GM21447 (cell line): ENCODE data around the gene KCNA4.
"Not testable (repeated sequence)": the region's sequence is repeated elsewhere in the genome, so short reads cannot be mapped to it uniquely, and the experiment has no call there.

Experiments used
- ATAC-seq: cut with Tn5 transposase; IDR thresholded peaks from one replicate; pipeline ENCODE4 v1.9.1; 2021; ENCODE audit not compliant: unreplicated experiment

KCNA4 gene

DNA sequence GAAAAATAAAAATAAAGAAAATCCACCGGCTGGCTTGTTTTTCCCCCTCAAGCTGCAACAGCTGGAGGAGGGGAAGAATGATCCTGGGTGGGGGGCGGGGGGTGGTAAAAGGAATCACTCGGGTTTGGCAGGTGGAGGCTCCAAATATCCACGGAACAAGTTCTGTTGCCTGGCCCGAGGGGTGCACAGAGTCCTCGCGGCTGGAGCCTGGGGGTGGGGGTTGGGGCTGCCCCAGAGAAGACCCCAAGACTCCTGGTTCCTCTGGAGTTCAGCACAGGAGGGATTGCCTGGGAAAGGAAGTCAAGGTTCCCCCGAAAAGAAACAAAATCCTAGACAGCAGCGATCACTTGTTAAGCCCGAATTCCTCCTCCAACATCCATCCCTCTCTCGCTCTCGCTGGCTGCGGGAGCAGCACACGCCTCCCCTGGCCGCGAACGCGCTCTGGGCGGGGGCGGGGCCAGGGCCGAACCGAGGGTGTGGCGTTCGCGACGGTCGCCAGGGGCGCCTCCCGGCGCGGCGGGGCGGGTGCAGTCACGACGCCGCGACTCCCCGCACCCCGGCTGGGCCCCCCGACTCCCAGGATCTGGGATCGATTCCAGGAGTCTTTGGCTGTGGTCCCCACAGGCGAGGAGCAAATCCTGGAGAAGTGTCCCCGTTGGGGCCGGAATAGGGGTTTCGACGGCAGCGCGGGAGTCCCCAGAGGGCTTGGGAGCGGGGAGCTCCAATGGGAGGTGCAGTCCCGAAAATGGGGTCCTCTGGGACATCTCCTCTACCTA is at the start of gene KCNA4:
Gene KCNA4 (minus strand): TSS at position 443 of the 776 bp plus-strand sequence. CDS start 4,352 bp downstream, outside the sequence.
- no peak for ATAC-seq

- no peak for ATAC-seq
Measured at GRCh38 chr11:30062103-30062502, 45.3 kb upstream of the KCNA4 start.

GRCh38 chr11:30059172-30059815 is 42.5 kb upstream of the KCNA4 start:
- no peak for ATAC-seq

DNA sequence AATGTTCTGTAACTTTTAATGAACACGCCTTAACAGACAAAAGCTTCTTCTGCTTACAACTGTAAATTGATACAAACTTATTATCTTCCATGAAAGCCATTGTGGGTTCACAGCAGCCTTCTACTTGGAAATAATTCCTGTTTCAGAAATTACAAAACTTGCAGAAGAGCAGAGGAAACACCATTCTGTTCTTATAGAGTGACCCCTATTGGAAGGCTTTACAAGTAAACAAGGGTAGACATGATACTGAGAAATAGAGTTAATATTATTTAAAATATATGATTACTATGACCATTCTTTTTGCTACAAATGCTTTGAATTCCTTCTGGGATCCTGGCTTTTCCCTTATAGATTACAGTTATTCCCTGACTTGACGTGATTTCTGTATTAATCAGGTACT is 32.4 kb upstream of the KCNA4 start:
- ATAC-seq = no peak

- ATAC-seq = no peak
Measured at GRCh38 chr11:30046578-30046945, 29.7 kb upstream of the KCNA4 start.

GRCh38 chr11:30045921-30046577 is 29.2 kb upstream of the KCNA4 start:
- ATAC-seq = no peak

- ATAC-seq = no peak
Measured at GRCh38 chr11:30045144-30045543, 28.3 kb upstream of the KCNA4 start.

DNA sequence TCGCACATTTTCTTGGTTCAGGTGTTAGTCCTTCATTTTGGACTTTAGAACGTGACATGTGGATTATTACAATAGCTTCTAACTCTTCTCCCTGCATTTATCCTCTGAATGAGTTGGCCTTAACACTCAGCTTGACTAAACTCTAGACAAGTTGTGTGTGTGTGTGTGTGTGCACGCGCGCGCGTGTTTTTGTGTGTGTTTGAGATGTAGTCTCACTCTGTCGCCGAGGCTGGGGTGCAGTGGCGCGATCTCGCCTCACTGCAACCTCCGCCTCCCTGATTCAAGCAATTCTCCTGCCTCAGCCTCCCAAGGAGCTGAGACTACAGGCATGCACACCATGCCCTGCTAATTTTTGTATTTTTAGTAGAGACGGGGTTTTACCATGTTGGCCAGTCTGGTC is 24.3 kb upstream of the KCNA4 start:
- ATAC-seq = no peak

DNA sequence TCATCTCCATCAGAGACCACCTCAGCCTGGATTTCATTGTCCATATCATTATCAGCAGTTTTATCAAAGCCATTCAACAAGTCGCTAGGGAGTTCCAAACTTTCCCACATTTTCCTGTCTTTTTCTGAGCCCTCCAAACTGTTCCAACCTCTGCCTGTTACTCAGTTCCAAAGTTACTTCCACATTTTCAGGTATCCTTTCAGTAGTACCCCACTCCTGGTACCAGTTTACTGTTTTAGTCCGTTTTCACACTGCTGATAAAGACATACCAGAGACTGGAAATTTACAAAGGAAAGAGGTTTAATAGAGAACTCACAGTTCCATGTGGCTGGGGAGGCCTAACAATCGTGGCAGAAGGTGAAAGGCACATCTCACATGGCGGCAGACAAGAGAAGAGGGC is 17.9 kb upstream of the KCNA4 start:
- not testable (repeated sequence) for ATAC-seq

- not testable (repeated sequence) for ATAC-seq
Measured at GRCh38 chr11:30034166-30034565, 17.3 kb upstream of the KCNA4 start.

GRCh38 chr11:30025396-30026139 is 8.7 kb upstream of the KCNA4 start:
- ATAC-seq = no peak

DNA sequence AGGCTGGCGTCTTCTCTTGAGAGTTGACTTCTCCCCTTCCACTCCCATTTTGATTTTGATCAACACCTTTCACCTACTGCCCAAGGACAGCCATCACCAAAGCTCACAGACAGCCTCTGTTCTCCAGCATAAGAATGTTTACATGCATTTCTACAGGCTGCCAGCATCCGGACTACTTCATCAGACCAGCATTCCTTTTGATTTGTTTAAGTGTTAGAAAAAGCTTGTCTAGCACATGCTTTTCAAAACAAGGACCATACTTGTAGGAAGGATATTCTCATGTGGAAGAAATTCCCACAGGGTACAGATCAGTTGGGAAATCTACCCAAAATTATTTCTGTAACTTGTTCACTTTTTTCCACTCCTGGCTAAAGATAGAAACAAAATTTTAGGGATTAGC is 6.2 kb upstream of the KCNA4 start:
- no peak for ATAC-seq

DNA sequence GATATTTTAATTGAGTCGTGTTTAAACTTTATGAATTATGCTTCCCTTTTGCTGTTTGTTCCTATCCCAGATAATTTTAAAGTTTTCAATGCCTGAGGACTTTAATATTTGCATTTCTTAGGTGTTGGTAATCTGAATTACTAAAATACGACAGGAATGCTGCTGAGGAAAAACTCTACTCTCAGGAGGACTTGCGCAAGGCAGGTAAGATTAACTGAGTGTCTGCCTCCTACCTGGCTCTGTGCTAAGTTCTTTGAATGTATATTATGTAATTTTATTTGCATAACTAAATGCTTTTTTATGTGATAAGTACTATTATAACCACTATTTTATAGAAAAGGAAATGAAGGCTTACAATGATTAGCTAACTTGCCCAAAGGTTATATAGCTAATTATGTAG is 2.7 kb upstream of the KCNA4 start:
- ATAC-seq = no peak

DNA sequence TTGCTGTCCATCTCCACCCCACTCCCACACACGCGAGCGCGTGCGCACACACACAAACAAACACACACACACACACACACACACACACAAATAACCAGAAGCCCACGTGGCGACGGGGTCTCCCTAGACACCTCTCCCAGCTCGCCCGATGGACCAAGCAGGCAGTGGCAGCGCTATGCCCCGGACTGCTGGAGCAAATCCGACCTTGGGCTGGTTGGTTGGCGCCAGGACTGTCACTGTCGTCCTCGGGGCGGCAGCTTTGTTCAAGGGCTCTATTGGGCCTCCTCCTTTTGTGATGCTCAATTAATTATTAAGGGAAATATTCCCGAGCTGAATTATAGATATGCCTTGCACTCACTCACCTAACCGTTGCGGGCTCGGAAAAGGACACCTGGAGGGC is 1.7 kb upstream of the KCNA4 start:
- ATAC-seq = no peak

DNA sequence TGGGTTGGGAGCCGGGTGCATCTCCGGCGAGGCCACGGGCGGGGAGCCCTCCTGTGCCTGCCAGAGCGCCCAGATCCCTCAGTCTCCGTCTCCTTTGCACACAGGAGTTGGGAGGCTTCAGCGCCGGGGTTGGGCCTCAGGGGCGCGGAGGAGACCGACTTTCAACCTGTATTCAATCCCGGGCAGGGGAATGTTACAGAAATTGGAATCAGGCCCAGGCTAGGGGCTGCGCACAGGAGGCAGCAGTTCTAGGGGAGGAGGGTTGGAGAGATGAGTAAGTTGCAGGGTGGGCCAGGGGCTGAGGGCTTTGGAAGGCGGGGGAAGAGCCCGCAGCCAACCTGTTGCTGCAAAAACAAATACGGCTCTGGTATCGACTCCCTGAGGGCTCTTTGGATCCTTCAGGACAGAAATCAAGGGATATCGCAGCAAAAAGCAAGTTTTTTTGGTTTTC is 640 bp upstream of the KCNA4 start:
- ATAC-seq = no peak

GRCh38 chr11:30015725-30016412 is 961 bp downstream of the KCNA4 start:
- ATAC-seq = no peak

- ATAC-seq = no peak
Measured at GRCh38 chr11:30012346-30012745, 4.5 kb downstream of the KCNA4 start.

DNA sequence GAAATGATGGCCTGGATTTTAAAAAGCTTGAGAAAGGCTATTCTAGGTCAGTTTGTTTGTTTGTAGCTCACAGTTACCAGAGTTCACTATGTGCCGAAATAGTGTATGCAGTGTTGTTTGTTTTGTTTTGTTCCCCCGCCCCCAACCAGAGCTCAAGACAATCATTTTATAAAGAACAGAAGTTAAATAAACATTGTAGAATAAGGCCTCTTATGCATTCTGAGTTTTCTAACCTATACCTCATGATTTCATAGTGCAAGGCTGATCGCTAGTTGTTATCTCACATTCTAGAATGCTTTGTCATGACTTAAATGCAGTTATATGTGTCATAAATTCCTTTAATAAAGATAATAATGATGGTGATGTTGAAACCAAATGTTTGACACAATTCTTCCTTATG is 7.8 kb downstream of the KCNA4 start:
- ATAC-seq = no peak

- ATAC-seq = no peak
Measured at GRCh38 chr11:30006876-30007275, 10.0 kb downstream of the KCNA4 start.

- ATAC-seq = no peak
Measured at GRCh38 chr11:30002157-30002785, 14.6 kb downstream of the KCNA4 start.
